NK-92 (cell line): ENCODE measurements around the gene SEZ6.

Experiments
- DNase-seq: peaks from one replicate; lab custom pipeline; 2025; ENCODE audit not compliant: unreplicated experiment; lab: John Stamatoyannopoulos, UW

SEZ6 gene

DNA sequence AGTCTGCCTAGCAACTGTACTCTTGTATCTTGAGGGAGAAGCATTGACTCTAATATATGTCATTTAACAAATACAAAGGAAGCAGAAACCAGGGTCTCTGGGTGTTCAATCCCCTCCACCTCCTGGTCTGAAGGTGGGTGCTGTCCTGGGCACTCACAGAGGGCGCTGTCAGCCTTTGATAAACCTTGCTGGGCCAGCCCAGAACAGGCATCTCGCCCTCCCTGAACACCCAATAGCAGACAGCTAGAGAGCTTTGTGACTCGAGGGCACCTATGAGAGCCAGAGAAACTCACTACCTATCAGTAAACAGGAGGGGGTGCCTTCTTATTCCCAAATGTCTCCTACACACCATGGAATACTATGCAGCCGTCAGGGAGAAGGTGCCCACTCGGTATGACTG lies 30.8 kb upstream of the SEZ6 start:
- DNase-seq = no peak

DNA sequence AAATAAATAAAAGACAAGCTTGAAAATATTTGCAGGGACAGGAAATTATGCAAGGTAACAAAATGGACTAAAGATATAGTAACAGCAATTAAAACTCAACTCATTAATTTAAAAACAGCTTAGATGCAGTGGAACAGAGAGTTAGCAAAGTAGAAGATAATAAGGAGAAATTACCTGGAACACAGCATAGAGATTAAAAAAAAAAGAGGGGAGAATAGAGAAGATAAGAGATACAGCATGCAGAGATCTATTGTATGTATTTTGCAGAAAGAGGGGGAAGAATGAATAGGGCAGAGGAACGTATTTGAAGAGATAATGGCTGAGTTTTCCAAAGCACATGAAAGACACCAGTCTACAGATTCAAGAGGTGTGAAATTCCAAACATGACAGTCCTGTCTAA lies 28.7 kb upstream of the SEZ6 start:
- no peak for DNase-seq

DNA sequence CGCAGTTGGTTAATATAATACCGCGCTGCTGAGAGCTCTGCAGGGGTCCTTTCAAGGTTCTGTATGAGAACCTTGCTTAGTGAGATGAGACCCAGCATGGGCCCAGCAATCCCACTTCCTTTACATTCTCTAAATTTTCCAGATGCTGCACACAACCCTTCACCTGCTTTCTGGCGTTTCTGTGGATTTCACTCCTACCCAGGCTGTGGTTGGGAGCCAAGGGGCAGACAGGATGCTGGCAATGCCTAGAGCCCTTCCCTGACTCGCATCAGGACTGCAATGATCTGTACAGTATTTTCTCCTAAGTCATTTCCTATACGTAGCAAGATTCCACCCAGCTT lies 27.0 kb upstream of the SEZ6 start:
- no peak for DNase-seq

DNA sequence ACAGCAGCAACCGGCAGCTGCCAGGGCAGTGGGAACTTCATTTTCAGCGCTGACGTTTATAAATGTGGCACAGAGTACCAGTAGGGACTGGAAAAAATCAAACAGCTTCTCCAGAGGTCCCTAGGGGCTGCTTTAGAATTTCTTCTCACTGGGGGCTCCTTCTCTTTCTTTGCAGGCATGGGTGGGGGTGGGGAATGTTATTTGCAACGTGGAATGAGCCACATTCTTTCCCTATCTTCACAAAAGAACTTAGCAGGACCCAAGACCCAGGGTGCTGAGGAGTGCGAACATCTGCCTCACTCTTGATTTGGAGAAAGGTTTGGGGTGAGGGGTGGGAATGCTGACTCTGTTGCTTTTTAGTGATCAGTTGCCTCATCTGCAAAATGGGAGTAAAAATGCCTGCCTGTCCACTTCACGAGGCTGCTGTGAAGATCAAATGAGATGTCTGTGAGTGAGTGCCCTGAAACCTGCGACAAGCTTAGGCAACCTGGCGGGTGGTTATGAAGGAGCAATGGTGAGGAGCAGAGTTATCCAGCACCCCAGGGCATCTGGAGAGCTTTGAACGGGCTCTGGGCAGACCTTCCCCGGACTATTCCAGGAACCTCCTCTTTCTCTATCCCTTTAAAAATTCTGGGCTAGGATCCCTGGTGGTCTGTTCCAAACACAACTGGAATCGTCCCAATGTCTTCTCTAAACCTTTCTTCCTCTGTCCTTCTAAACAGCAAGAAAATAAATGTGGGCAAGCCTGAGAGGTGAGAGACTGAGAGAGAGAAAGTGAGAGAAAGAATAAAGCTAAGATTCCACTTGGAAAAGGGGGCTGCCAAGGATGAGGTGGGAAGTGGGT lies 26.4 kb upstream of the SEZ6 start:
- DNase-seq = no peak

DNA sequence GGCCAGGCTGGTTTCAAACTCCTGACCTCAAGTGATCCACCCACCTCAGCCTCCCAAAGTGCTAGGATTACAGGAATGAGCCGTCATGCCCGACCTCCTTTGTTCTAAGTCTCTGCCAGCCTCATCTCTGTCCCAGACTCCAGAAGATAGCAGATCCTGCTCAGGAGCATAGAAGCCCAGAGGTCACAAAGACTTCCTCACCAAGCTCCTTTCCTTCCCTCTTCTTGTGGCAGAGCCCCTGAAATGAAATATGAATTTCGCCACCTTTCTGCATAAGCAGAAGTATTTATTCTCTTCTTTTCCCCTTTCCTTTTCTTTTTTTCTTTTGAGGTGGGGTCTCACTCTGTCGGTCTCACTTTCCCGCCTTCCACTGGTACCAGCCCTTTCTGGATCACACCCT lies 25.7 kb upstream of the SEZ6 start:
- DNase-seq = no peak

DNA sequence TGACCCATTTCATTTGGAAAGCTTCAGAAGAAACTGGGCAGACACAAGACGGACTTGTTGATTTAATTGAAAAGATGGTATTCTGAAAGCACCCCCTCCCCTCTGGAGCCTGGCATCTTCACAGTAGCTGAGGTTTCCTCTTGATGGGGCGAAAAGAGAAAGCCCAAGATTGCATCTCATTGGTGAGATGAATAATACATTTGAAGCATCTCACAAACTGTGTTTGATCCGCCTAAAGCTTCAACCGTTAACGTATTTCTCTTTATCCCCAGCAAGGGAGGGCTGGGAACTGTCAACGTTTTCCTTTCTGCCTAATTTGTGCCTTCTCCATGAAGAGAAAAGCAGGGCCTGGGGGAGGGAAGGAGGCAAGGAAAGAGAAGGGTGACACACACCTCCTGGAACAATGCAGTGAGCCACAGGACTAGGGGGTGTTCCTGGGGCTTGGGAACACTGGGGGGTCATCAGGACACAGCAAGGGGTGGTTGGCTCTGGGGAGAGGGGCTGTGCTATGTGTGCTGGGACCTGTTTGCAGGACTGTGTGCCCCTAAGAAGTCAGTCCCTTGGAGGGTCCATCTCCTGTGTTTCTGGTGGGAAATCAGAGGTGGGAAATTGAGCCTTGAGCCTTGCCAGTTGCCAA lies 18.6 kb upstream of the SEZ6 start:
- DNase-seq = no peak

DNA sequence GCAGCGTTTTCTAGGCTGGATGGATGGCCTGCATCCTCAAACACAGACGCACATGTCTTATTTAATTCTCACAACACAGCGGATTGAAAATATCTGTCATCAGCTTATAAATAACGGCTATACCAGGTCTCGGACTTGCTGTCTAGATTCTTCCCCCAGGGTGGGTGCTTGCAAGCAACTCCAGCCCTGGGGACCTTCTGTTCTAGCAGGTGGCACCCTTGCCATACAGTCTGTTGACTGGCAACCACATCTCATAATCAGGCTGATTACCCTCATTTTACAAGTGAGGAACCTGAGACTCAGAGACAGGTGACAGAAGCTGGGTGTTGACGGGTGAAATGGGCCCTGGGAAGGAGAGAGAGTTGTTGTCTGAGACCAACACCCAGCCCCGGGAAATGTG lies 16.2 kb upstream of the SEZ6 start:
- no peak for DNase-seq

DNA sequence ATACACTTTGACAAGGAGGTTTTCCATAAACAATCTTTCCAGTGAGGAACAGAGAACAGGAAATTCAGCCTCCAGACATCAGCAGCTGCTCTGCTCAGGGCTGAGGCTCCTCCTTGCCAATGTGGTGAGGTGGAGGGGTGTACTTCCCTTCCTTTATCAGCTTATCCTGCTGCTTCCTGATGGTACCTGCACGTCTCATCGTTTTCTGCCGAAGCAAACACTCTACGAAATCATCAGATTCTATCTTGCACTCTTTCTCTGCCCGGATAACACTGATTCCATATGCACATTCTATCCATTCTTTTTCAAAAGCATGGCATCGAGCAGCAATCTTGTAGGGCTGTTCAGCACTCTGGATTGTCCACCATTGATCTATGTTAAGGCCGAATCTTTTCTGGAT lies 15.4 kb upstream of the SEZ6 start:
- DNase-seq = no peak

DNA sequence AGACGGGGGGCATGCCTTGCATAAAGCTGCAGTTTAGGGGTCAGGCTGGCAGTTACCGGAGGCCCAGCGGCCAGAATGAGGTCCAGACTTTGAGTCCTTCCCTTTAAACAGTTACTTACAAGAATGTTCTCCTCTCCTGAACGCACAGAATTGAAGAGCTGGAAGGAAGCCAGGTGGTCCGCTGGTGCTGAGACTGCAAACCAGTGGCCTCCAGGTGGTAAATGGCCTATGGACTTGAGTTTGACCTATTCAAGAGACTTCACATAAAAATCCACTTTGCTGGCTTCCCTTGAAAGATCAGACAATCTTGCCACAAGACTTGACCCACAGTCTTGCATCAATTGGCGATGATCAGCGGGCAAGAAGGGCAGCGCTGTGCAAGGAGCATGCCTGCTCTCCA lies 14.7 kb upstream of the SEZ6 start:
- no peak for DNase-seq

DNA sequence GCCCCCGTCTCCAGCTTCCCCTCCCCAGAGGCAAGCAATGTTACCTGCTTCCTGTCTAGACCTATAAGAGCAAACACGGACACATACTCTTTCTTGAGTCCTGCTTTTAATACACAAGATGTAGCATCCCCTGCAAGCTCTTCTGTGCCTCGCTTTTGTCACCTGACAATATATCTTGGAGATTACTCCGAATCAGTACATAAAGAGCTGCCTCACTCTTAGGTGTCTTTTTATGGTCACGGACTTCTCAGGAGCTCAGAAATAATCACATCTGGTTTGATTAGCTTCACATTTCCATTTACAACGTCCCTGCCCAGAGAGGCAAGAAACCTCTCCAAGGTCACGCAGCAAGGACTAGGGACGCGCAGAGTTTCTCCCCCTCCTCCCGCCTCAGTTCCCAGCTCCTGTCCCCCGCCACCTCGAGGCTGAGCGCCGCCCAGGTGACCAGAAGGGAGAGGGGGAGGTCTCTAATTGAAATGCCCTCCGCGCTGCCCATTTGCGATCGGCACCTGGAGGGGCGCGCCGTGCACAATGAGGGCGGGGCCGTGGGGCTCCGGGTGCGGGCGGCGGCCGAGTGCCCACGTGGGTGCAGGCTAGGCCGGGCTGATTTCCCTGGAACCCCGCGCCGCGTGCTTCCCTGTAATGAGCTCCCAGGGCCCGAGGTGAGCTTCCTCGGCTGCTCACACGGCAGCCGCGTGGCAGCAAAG lies 13.8 kb upstream of the SEZ6 start:
- DNase-seq = no peak

DNA sequence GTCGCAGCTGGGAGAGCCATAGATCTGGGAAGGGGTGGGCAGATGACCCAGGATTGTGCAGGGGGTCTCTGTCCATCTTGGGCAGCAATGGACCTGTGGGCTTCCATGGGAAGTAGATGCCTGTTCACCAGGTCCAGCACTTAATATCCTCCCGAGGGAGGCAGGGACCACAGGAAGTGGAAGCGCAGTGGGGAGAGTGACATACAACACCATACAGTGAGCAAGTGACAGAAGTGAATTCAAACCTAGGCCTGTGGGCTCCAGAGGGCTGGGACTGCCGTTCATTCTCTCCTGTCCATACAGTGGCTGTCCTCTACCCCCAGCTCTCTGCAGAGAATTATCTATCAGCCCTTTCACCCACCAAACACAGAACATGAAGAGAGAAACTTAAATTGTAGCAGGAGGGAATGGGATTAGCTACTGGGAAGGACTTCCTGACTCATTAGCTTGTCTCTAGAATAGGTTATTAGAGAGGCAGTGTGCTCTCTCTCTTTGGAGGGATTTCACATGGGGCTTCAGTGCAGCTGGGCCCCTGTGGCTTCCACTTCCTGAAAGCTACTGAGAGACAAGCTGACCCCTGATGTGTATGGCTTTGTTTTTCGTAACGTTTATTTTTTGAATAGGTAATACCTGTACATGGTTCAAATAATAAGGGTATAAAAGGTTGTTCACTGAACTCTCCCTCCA lies 13.1 kb upstream of the SEZ6 start:
- no peak for DNase-seq

DNA sequence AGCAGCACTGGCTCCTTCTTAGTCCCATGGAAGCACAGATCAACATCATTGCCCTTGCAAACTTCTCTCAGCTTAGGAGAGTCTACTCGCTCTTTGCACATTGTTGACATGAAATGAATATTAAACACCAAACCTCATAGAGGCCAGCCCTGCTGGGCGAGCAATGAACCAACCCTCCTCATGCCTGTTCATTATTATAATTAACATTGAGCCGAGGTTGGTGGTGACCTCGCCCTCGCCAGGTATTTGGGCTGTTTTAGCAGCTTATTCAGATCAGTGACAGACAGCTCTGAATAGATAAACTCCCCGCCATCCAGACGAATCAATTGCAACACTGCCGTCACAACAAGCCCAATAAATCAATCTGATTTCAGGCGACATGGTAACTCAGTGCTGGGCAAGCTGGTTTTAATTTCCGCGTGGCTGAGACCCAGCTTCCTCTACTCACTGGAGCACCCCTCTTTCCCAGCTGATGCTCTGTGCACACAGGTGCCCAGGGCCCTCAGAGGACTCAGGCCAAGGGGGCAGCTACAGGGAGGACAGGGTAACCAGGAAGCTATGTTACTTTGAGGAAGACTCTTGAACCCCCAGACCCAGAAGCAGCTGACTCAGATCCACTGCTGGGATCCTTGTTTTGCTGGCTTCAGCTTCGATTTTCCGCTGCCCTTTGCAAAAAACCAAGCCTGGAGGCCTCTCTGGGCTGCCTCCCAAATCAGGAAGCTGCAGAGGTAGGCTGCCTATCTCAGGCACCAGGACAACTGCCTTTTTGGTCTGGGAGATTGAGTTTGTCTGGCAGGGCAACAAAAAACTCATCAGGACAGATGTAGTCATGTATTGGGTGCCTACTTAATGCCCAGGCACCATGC lies 10.7 kb upstream of the SEZ6 start:
- no peak for DNase-seq

DNA sequence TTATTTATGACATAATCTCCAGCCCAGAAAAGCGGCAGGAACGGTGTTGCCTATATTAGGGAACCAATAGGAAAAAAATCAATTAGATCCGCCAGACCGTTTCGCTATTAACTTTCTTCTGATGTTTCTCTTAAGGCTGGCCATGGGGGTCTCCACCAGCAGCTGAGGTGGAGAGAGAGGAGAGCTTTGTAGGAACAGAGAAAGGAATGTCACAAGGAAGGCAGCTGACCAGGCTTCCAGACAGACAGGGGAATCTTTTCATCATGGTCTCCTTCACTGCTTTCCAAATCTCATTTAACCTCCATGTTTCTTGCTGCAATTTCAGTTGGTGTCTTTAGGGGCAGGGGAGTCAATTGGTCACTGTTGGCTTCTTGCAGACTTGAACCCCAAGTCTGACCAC lies 8.9 kb upstream of the SEZ6 start:
- DNase-seq = no peak

DNA sequence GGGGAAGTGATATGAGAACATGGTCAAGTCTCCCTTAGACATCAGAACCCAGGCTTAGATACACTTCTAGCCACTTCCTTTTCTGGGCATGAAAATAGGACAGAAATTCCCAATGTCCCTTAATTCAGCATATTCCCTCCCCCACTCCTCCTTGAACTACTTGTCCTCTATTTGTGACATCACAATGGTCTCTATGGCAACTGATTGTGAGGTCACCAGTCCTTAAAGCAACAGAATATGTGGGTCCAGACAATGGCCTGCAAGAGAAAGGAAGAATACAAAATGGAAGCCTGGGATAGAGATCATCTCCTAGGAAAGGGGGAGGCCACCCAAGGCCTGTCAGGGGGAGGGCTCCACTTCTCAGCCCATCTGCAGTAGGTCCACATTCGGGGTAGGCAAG lies 6.7 kb upstream of the SEZ6 start:
- DNase-seq = no peak

DNA sequence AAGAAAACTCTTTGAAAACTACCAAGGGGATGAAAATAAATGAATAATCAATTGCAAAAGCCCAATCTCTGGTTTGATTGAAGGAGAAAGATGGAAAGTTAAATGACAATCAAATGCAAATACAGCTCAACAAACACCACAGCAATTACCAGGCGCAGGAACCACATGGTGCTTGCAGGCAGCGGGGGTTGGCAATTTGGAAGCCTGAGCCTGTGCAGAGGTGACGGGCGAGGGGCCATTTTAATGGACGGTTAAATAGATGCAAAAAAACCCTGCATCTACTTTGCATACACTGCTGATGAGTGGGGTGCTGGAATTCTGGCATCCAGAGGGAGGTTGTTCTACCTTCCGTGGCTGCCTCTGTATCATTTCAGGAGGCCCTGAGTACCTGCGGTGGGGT lies 4.8 kb upstream of the SEZ6 start:
- DNase-seq = no peak

DNA sequence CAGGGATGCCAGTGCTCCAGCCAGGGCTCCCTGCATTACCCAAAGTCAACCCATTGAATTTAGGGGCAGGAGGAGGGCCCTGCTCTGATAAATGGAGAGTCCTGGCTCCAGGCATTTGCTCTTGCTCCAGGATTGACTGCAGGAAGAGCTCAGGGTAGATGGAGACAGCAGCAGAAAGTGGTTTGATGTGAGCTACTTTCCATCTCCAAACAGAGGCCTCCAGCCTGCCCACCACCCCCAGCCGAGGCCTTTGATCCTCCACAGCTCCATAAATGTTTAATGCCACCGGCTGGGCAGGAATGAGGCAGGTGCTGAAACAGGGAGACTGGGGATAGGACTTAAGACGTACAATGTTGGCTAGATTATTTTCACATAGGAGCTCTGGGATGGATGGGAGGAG lies 4.3 kb upstream of the SEZ6 start:
- no peak for DNase-seq

DNA sequence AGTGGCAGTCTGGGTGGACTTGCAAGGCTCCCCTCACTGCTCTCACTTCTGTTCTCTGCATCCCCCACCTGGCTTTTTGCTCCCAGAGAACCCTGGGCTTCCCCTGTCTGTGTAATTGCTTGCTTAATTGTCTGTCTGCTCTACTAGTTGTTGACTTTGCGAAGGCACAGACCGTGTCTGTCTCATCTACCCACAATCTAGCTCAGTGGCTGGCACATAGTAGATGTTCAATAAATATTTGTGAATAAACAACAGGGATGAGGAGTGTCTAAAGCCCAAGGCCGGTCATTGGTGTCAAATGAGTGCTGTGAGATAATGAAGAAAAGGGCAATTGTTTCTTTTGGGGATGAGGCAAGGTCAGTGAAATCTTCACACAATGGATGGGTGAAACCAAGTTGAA lies 2.8 kb upstream of the SEZ6 start:
- no peak for DNase-seq

DNA sequence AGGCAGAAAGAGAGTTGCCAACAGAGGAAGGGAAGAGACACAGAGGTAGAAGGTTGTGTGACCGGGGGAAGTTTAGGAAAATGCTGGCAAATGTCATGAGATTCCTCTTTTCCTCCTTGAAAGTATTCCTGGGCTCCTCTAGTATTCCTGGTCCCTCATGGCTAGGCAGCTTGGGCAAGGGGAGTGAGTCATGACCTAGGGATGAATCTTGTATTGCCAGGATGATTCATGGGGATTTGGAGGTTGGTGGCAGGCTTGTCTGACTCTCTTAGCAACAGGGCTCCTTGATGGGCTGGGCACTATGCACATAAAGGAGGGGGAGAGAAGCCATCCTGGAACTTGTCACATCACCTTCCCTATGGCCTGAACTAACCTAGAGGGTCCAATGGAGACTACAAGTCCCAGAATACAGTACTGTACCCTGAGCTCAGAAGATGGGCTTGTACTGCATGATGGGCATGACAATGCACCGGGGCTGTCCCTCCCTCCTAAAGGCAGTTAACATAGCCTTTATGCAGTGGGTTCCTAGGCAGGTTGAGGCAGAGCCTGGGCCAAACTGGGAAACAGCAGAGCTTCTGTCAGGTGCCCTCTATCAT lies 2.1 kb upstream of the SEZ6 start:
- DNase-seq = no peak

DNA sequence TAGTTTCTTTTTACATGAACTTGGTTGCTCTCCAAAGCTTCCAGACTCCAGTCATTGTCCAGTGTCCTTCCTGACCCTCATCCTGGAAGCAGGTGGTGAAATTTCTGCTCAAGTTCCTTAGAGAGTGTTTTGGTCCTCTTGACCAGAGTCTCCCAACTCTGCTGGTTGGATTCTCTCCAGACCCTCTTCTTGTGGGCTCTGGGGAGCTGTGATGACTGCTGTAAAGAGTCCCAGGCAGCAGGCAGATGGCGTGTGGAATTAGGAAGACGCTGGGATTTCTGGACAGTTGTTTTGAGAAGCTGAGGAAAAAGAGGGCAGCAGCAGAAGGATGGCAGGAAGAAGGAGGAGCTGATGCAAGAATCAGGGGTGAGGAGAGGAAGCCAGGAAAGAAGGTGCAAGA lies 1.6 kb upstream of the SEZ6 start:
- no peak for DNase-seq

DNA sequence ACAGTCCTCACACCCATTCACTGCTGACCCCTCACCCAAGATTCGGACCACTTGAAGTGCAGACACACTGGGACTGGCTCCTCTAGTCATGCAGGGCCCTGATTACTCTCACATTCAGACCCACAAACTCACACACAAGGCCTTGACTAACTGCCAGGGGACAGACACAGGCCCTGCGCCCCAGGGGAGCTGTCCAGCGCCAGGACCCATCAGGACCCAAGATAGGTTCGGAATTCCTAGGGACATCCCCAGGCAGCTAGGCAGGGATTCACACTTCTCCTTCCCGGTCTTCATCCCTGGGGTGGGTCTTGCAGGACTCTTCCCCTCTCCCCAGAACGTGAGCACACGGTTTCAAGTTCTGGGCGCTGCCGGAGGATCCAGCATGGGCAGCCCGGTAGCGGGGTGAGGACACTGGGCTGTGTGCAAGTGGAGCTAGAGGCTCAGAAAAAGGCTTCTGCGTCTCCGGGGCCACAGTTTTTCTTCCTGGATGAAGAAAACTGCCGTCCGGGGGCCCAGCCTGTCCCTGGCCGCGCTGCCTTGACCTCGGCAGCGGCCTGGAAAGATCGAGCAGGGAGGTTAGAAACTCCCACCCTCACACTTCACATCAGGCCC lies 1.6 kb downstream of the SEZ6 start:
- no peak for DNase-seq
